MCF 10A (cell line): Measurements from ENCODE around the gene WDR48. TPM values are rescaled to one million over a fixed set of nuclear protein-coding genes. Genes with fewer than 3 reads are reported as not detected.

ENCODE experiments used
- BruUV-seq: library from RNA; stranded (reverse); fragments of 400-500 nt; replicated peaks from 2 replicates; lab custom pipeline; 2021; lab: Mats Ljungman, UMichigan
- CTCF ChIA-PET: fragments of 300-600 bp; sonication (Branson Sonifier 250); formaldehyde crosslinking; extraction: SDS; loops from one replicate; lab custom pipeline; 2021; ENCODE audit warnings: antibody characterized with exemption, inconsistent platforms; lab: Yijun Ruan, JAX
- POLR2A ChIA-PET: fragments of 300-600, 350-650 bp; sonication (Branson Sonifier 250); formaldehyde crosslinking; extraction: SDS; loops from one replicate; lab custom pipeline; 2020; ENCODE audit warnings: antibody characterized with exemption, inconsistent platforms; lab: Yijun Ruan, JAX
- DNase-seq: peaks from one replicate; pipeline ENCODE4 v3.0.0-alpha.2; 2018; ENCODE audit not compliant: unreplicated experiment
- H3K27ac Mint-ChIP-seq: one replicate; pipeline ENCODE4 v1.8.0; 2022; ENCODE audit warnings: mild to moderate bottlenecking, low read depth, mixed read lengths; ENCODE audit not compliant: unreplicated experiment
- H3K27me3 Mint-ChIP-seq: one replicate; pipeline ENCODE4 v1.8.0; 2022; ENCODE audit warnings: mixed read lengths; ENCODE audit not compliant: insufficient read depth, unreplicated experiment
- H3K36me3 Mint-ChIP-seq: one replicate; pipeline ENCODE4 v1.8.0; 2022; ENCODE audit warnings: mild to moderate bottlenecking, moderate library complexity, mixed read lengths; ENCODE audit not compliant: insufficient read depth, unreplicated experiment
- H3K4me1 Mint-ChIP-seq: one replicate; pipeline ENCODE4 v1.8.0; 2022; ENCODE audit warnings: mixed read lengths; ENCODE audit not compliant: insufficient read depth, unreplicated experiment
- H3K4me3 Mint-ChIP-seq: one replicate; pipeline ENCODE4 v1.8.0; 2022; ENCODE audit warnings: mild to moderate bottlenecking, moderate library complexity, mixed read lengths; ENCODE audit not compliant: unreplicated experiment
- H3K9me3 Mint-ChIP-seq: one replicate; pipeline ENCODE4 v1.8.0; 2022; ENCODE audit warnings: mixed read lengths; ENCODE audit not compliant: unreplicated experiment
- intact Hi-C: fragments of 100-400 bp; cut with micrococcal nuclease; formaldehyde crosslinking; loops from 2 replicates; pipeline ENCODE4 v1.14.1; 2022
- total RNA-seq: library from RNA; stranded (reverse); gene quantifications from 2 replicates; pipeline ENCODE4 v1.2.3, GENCODE V29; 2022
- TF ChIP-seq, protein P1 (sequence below): fragments of 200-600 bp; IDR thresholded peaks from one replicate; pipeline ENCODE4 v1.8.0; 2022; ENCODE audit warnings: antibody characterized with exemption, mild to moderate bottlenecking; ENCODE audit not compliant: unreplicated experiment

WDR48 gene
- total RNA-seq, 1 experiment from 2014 or later, result 26.0 TPM

DNA sequence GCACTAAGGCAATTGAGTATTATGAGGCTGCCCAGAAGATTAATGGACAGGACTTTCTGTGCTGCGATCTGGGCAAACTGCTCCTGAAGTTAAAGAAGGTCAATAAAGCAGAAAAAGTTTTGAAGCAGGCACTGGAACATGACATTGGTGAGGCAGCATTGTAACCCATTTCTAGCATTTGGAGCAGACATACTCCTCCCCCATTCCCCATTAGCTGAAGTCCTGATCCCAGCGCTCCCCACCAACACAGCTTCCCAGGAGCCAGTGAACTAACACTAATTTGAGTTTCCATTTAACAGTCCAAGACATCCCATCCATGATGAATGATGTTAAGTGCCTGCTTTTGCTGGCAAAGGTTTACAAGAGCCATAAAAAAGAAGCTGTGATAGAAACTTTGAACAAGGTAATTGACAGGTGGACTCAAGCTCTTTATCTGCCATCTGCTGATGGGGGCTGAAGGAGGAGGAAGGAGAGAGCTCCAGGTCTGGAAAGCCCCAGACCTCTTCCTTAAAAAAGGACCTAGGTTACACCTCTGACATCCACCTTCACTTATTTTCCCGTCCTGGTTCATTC, 79.0 kb downstream of the WDR48 start:
- BruUV-seq, result no TSS peak
- peaks cover 9% of the 10 kb centered on the region for H3K4me1 Mint-ChIP-seq
- ChIA-PET CTCF (interaction anchor here (0.9 to 9.5 kb wide), 3 partner anchors 26 to 159 kb away, joined by 3 to 187 read pairs (median 3); no protein-coding TSS in a partner anchor), POLR2A (interaction anchor here (0.6 to 1.2 kb wide), 3 partner anchors 10 to 136 kb away, joined by 3 to 4 read pairs (median 4); partner anchors contain the start of genes GORASP1 and TTC21A)
- H3K27me3 Mint-ChIP-seq, result no peaks in the 10 kb centered on the region
- no peaks in the 10 kb centered on the region for H3K36me3 Mint-ChIP-seq
- DNase-seq, result no peak
- no peak overlapping the region for H3K4me3 Mint-ChIP-seq
- intact Hi-C loops, result no loop called here
- no peaks in the 10 kb centered on the region for H3K9me3 Mint-ChIP-seq
- H3K27ac Mint-ChIP-seq, result no peak overlapping the region
- TF ChIP-seq, protein P1, sequence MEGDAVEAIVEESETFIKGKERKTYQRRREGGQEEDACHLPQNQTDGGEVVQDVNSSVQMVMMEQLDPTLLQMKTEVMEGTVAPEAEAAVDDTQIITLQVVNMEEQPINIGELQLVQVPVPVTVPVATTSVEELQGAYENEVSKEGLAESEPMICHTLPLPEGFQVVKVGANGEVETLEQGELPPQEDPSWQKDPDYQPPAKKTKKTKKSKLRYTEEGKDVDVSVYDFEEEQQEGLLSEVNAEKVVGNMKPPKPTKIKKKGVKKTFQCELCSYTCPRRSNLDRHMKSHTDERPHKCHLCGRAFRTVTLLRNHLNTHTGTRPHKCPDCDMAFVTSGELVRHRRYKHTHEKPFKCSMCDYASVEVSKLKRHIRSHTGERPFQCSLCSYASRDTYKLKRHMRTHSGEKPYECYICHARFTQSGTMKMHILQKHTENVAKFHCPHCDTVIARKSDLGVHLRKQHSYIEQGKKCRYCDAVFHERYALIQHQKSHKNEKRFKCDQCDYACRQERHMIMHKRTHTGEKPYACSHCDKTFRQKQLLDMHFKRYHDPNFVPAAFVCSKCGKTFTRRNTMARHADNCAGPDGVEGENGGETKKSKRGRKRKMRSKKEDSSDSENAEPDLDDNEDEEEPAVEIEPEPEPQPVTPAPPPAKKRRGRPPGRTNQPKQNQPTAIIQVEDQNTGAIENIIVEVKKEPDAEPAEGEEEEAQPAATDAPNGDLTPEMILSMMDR, result no peak

DNA sequence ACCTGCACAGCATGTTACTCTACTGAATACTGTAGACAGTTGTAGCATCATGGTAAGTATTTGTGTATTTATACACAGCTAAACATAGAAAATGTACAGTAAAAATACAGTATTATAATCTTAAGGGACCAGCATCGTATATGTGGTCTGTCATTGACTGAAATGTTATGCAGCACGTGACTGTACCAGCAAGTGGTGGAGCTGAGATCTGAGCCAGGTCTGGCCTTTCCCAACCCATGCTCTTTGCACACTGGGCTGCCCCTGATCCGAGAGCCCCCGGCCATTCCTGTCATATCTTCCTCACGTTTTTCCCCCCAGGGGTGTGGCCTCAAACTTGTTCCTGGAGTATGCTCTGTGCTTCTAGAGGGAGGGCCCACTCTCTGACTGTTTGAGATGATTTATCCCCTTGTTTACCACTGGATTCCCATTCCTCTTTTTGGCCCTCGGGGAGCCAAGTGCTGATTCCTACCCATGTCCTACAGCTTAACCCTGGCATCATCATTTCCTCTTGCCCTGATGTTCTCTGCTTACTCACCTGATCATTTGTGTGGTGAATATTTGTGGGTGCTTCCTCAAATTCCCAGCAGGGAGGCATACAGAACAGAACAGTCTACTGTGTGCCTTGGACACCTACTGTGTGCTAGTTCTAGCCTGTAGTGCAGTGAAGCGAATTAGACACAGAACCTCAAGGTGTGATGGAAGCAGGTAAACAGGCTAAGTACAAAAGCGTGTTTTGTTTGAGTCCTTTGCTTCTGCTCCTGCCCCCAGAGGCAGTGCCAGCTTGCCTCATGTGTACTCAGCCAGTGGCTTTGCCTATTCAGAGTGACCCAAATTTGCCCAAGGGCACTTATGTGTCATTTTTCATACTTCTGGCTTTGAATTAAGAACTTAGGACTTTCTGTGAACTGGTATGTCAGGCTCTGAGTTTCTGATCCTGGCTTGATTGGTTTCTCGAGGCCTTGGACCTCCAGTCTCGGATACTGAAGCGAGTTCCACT, 80.6 kb downstream of the WDR48 start:
- POLR2A ChIA-PET, result interaction anchor here (1.4 kb wide), 1 partner anchor 9 kb away, joined by 3 read pairs; no protein-coding TSS in a partner anchor
- no peaks in the 10 kb centered on the region for H3K27me3 Mint-ChIP-seq
- H3K4me1 Mint-ChIP-seq, result no peaks in the 10 kb centered on the region
- TF ChIP-seq, protein P1, result no peak
- intact Hi-C loops, result no loop called here
- no TSS peak for BruUV-seq
- no peak overlapping the region for H3K4me3 Mint-ChIP-seq
- H3K27ac Mint-ChIP-seq, result no peak overlapping the region
- H3K36me3 Mint-ChIP-seq, result no peaks in the 10 kb centered on the region
- no peaks in the 10 kb centered on the region for H3K9me3 Mint-ChIP-seq
- CTCF ChIA-PET, result interaction anchor here (0.6 to 9.5 kb wide), 4 partner anchors 58 to 172 kb away, joined by 3 to 187 read pairs (median 4); no protein-coding TSS in a partner anchor
- no peak for DNase-seq

DNA sequence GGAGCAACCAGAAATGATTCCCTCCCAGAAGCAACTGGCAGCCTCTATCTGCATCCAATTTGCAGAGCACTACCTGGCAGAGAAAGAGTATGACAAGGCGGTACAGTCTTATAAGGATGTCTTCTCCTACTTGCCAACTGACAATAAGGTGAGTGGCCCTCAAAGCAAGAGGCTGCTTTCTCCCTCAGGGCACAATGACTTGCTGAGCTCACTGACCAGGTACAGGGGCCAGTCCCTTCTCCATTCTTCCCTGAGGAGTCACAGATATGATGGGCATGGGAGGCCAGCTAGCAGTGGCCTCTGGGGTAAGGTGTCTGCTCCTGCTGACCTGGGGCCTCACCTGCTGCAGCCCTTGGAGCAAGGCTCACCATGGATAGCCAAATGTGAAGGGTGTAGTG, 81.3 kb downstream of the WDR48 start:
- H3K27me3 Mint-ChIP-seq, result no peaks in the 10 kb centered on the region
- CTCF ChIA-PET, result interaction anchor here (0.6 to 1.3 kb wide), 4 partner anchors 57 to 171 kb away, joined by 3 to 6 read pairs (median 4); no protein-coding TSS in a partner anchor
- H3K36me3 Mint-ChIP-seq, result no peaks in the 10 kb centered on the region
- POLR2A ChIA-PET, result interaction anchor here (1.4 kb wide), 1 partner anchor 9 kb away, joined by 3 read pairs; no protein-coding TSS in a partner anchor
- DNase-seq, result no peak
- no peak overlapping the region for H3K4me3 Mint-ChIP-seq
- TF ChIP-seq, protein P1, result no peak
- no peaks in the 10 kb centered on the region for H3K4me1 Mint-ChIP-seq
- BruUV-seq, result no TSS peak
- H3K9me3 Mint-ChIP-seq, result no peaks in the 10 kb centered on the region
- no peak overlapping the region for H3K27ac Mint-ChIP-seq
- intact Hi-C loops, result no loop called here

DNA sequence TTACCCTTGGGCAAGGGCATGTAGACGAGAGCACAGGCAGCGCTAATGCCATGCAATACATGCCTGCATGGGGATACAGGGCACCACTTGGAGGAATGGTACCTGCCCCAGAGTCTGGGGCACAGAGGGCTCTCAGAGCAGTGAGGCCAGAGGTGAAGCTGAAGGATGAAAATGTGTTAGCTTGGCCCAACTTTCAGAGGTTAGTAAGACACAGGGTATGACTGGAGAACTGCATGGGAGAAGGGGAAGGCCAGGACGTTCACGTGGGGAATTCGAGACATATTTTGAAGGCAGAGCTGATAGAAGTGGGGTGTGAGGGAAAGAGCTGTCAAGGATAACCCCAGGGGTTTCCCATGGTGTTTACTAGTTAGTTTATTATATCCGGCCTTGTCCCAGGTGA, 82.0 kb downstream of the WDR48 start:
- Mint-ChIP-seq H3K9me3 (no peaks in the 10 kb centered on the region), H3K4me1 (no peaks in the 10 kb centered on the region), H3K36me3 (no peaks in the 10 kb centered on the region), H3K27ac (no peak overlapping the region), H3K27me3 (no peaks in the 10 kb centered on the region), H3K4me3 (no peak overlapping the region)
- ChIA-PET CTCF (interaction anchor here (0.6 to 1.5 kb wide), 5 partner anchors 9 to 158 kb away, joined by 3 to 6 read pairs (median 5); no protein-coding TSS in a partner anchor), POLR2A (interaction anchor here (0.7 to 1.4 kb wide), 2 partner anchors 8 to 16 kb away, joined by 3 read pairs; no protein-coding TSS in a partner anchor)
- intact Hi-C loops, result no loop called here
- BruUV-seq, result no TSS peak
- TF ChIP-seq, protein P1, result no peak
- DNase-seq, result no peak
